Progenitor cell of endocrine pancreas (in vitro differentiated cells): ENCODE measurements around the gene ATRIP. TPM values are rescaled to one million over a fixed set of nuclear protein-coding genes. Genes with fewer than 3 reads are reported as not detected.

Source experiments
- DNase-seq: peaks from one replicate; pipeline ENCODE4 v3.0.0; 2021; ENCODE audit warnings: low spot score; ENCODE audit not compliant: unreplicated experiment
- H3K27ac Mint-ChIP-seq: 2 replicates; pipeline ENCODE4 v1.8.0; 2021; ENCODE audit warnings: mild to moderate bottlenecking, moderate library complexity, mixed read lengths
- H3K27me3 Mint-ChIP-seq: 2 replicates; pipeline ENCODE4 v1.8.0; 2021; ENCODE audit warnings: mixed read lengths
- H3K36me3 Mint-ChIP-seq: 2 replicates; pipeline ENCODE4 v1.8.0; 2022; ENCODE audit warnings: mixed read lengths; ENCODE audit not compliant: insufficient read depth
- H3K4me1 Mint-ChIP-seq: 2 replicates; pipeline ENCODE4 v1.8.0; 2021; ENCODE audit warnings: low read depth, mixed read lengths
- H3K4me3 Mint-ChIP-seq: 2 replicates; pipeline ENCODE4 v1.8.0; 2021; ENCODE audit warnings: low read depth, mild to moderate bottlenecking, moderate library complexity, mixed read lengths
- H3K9me3 Mint-ChIP-seq: 2 replicates; pipeline ENCODE4 v1.8.0; 2021; ENCODE audit warnings: low read depth, mixed read lengths
- total RNA-seq: library from RNA; stranded (reverse); gene quantifications from 2 replicates; pipeline ENCODE4 v1.2.1, GENCODE V29; 2021
- TF ChIP-seq, protein P1 (sequence below): fragments of 200-600 bp; sonication (generic); IDR thresholded peaks from one replicate; pipeline ENCODE4 v1.5.0; 2021; ENCODE audit warnings: antibody characterized with exemption, mild to moderate bottlenecking; ENCODE audit not compliant: unreplicated experiment

Gene ATRIP
- total RNA-seq, 1 donor from 2014 or later: 13.8 TPM

GRCh38 chr3:48468329-48468731 lies 21.8 kb downstream of the ATRIP start:
- Mint-ChIP-seq H3K4me3 (no peak overlapping the region), H3K36me3 (peaks cover 10% of the 10 kb centered on the region)

GRCh38 chr3:48469046-48469915 lies 22.7 kb downstream of the ATRIP start:
- peaks cover 28% of the 10 kb centered on the region for H3K4me1 Mint-ChIP-seq
- no peak overlapping the region for H3K4me3 Mint-ChIP-seq
- H3K36me3 Mint-ChIP-seq: peaks cover 10% of the 10 kb centered on the region
- H3K27ac Mint-ChIP-seq: peak overlapping the region; percentile 88
- H3K9me3 Mint-ChIP-seq: no peaks in the 10 kb centered on the region
- TF ChIP-seq, protein P1, sequence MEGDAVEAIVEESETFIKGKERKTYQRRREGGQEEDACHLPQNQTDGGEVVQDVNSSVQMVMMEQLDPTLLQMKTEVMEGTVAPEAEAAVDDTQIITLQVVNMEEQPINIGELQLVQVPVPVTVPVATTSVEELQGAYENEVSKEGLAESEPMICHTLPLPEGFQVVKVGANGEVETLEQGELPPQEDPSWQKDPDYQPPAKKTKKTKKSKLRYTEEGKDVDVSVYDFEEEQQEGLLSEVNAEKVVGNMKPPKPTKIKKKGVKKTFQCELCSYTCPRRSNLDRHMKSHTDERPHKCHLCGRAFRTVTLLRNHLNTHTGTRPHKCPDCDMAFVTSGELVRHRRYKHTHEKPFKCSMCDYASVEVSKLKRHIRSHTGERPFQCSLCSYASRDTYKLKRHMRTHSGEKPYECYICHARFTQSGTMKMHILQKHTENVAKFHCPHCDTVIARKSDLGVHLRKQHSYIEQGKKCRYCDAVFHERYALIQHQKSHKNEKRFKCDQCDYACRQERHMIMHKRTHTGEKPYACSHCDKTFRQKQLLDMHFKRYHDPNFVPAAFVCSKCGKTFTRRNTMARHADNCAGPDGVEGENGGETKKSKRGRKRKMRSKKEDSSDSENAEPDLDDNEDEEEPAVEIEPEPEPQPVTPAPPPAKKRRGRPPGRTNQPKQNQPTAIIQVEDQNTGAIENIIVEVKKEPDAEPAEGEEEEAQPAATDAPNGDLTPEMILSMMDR: no peak
- DNase-seq: no peak
- H3K27me3 Mint-ChIP-seq: no peaks in the 10 kb centered on the region

More at GRCh38 chr3:48468329-48468731, 21.8 kb downstream of the ATRIP start:
- TF ChIP-seq, protein P1: no peak
- H3K4me1 Mint-ChIP-seq: peaks cover 23% of the 10 kb centered on the region
- no peaks in the 10 kb centered on the region for H3K27me3 Mint-ChIP-seq
- H3K9me3 Mint-ChIP-seq: no peaks in the 10 kb centered on the region
- DNase-seq: no peak
- peak overlapping the region; percentile 98 for H3K27ac Mint-ChIP-seq

GRCh38 chr3:48470286-48470685 lies 23.7 kb downstream of the ATRIP start:
- H3K36me3 Mint-ChIP-seq: peaks cover 10% of the 10 kb centered on the region
- TF ChIP-seq, protein P1: no peak
- H3K4me1 Mint-ChIP-seq: peaks cover 29% of the 10 kb centered on the region
- peak overlapping the region; percentile 34 for H3K4me3 Mint-ChIP-seq
- no peaks in the 10 kb centered on the region for H3K27me3 Mint-ChIP-seq
- peak overlapping the region; percentile 73 for H3K27ac Mint-ChIP-seq
- DNase-seq: no peak
- no peaks in the 10 kb centered on the region for H3K9me3 Mint-ChIP-seq

DNA sequence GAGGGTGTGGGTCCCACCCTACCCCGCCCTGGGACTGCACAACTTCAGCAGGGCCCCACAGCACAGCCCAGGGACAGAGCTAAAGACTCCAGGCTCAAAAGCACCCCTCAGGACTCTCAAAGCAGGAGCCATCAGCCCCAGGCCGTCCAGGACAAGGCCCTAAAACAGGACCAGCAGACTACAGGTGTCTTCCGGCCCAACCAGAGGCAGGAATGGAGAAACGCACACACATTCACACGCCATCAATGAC lies 26.1 kb downstream of the ATRIP start:
- TF ChIP-seq, protein P1: no peak
- Mint-ChIP-seq H3K27me3 (no peaks in the 10 kb centered on the region), H3K27ac (peak overlapping the region; percentile 100), H3K36me3 (peaks cover 9% of the 10 kb centered on the region), H3K9me3 (no peaks in the 10 kb centered on the region), H3K4me3 (peak overlapping the region; percentile 98), H3K4me1 (peaks cover 19% of the 10 kb centered on the region)
- DNase-seq: no peak

DNA sequence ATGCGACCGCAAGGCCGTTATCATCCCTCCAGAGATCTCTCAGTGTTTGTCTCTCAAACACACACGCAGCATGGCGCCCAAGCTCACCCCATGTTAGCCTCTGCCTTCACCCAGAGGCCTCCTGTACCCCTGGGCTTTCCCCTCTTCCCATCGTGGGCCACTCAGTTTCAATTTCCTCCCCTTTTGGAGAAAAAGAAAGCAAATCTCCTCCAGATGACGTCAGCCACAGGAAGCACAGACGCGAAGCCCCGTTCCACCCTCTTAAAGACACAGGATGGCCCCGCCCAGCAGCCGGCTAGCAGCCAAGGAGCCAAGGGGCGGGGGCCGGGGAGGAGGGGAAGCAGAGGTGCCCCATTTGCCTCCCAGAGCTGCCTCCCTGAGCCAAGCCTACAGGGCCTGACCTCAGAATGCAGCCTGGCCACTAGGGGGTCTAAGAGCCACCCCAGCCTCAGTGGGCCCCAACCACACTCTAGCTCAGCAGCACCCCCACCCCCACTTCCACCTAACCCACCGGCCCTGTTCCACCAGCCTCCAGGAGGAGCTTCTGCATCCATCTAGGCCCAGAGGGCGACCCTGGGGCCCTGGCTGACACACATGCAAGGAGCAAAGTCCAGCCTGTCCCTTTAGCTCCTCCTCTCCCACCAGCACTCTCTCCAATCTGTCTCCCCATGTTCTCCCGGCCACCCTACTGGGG lies 26.5 kb downstream of the ATRIP start:
- Mint-ChIP-seq H3K4me3 (peak overlapping the region; percentile 98), H3K4me1 (peaks cover 17% of the 10 kb centered on the region), H3K27ac (peak overlapping the region; percentile 100), H3K9me3 (no peaks in the 10 kb centered on the region), H3K36me3 (peaks cover 5% of the 10 kb centered on the region), H3K27me3 (no peaks in the 10 kb centered on the region)
- peak; percentile 83 for DNase-seq
- TF ChIP-seq, protein P1: peak; percentile 69
